ENCODE measurements around the gene LAMA1.
"Not testable (repeated sequence)": the region's sequence is repeated elsewhere in the genome, so short reads cannot be mapped to it uniquely, and the experiment has no call there.

The LAMA1 gene

DNA sequence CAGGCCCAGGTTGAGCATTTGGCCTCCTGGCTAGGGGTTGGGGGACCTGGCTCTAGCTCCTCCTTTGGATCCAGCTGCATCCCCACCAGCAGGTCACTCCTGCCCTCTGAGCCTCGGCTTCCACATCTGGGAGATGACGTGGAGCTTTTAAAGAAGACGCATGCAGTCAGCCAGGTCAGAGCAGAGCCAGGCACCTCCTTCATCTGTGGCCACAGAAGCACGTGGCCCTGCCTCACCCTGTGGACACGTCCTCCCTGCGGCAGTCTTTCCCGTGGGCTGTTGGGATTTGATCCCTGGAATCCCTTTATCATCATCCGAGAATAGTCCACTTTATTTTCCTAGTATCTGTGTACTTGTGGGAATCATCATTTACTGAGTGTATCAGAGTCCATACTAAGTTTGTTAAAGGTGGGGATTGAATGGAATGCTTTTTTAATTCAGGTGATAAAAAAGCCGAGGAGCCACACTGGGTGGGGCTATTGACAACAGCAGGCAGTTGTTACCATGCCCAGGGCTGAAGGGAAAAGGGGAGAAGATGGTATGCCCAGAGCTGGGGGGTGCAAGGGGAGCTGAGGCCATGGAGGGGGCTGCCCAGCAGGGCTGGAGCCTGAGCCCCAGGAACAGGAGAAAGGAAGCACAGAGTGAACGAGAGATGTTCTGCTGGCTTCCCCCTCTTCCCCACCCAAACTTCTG is 170.1 kb downstream of the LAMA1 start:
- no peak for DNase-seq (ENCODE audit: low read depth)

DNA sequence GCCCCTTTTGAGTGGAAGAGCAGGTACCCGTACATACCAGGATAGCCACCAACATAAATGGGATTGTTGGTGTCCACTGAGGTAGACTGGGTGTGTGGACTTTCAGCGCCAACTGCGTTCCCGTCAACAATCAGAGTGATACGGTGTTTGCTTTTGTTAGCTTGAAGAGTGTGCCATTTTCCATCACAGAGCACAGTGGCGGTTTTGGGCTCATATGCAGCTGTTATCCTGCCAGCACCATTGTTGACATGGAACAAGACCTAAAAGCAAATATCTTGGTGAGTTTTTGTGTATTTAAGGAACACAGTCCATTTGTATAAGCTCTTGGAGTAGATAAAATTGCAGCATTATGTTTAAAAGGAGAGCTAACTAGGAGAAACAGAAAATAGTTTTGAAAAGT is 174.5 kb downstream of the LAMA1 start:
- no peak for DNase-seq (ENCODE audit: low read depth)

- DNase-seq (ENCODE audit: low read depth) = no peak
Measured at GRCh38 chr18:6942742-6943141, 174.9 kb downstream of the LAMA1 start.

GRCh38 chr18:6941996-6942395 is 175.6 kb downstream of the LAMA1 start:
- no peak for DNase-seq (ENCODE audit: low read depth)

GRCh38 chr18:6940451-6940850 is 177.1 kb downstream of the LAMA1 start:
- no peak for DNase-seq (ENCODE audit: low read depth)

DNA sequence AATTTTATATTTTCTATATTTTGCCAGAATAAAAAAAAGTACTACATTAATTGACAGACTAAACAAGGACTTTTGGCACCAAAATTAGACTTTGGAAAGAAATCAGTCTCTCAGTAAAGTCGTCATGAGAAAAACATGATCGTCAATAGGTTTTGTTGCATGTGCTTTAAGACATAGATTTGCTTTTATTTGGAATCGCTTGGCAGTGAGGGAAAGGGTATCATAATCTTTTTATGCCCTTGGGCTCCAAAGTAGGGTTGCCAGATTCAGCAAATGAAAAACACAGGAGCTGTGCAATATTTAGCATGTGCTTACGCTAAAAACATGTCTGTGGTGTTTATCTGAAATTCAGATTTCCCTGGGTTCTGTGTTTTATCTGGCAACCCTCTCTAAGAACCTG is 177.6 kb downstream of the LAMA1 start:
- no peak for DNase-seq (ENCODE audit: low read depth)

DNA sequence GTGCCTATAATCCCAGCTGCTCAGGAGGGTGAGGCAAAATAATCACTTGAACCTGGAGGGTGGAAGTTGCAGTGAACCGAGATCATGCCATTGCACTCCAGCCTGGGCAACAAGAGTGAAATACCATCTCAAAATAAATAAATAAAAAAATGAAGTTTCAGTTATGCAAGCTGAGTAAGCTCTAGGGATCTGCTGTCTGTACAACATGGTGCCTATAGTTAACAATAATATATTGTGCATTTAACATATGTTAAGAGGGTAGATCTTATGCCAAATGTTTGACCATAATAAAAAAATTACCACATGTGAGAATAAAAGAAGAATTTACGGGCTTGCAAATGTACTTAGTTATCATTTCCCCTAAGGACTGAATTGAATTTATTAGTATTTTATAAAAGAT is 179.2 kb downstream of the LAMA1 start:
- DNase-seq (ENCODE audit: low read depth) = not testable (repeated sequence)

- no peak for DNase-seq (ENCODE audit: low read depth)
Measured at GRCh38 chr18:6938003-6938402, 179.6 kb downstream of the LAMA1 start.

DNA sequence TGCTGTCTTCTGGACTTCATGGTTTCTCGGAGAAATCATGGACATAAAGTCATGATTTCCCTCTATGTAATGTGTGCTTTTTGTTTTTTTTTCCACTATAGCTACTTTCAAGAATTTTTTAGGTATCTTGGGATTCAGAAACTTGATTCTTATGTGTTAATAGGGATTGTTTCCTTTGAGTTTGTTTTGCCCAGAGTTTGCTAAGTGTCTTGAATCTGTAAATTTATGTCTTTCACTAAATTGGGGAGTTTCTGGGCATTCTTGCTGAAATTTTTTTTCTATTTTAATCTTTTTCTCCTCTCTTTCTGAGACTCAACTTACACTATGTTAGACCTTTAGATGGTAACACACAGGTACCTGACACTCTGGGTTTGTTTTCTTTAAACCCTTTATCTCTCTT is 182.7 kb downstream of the LAMA1 start:
- DNase-seq (ENCODE audit: low read depth) = no peak

- DNase-seq (ENCODE audit: low read depth) = no peak
Measured at GRCh38 chr18:6929370-6930102, 188.1 kb downstream of the LAMA1 start.

DNA sequence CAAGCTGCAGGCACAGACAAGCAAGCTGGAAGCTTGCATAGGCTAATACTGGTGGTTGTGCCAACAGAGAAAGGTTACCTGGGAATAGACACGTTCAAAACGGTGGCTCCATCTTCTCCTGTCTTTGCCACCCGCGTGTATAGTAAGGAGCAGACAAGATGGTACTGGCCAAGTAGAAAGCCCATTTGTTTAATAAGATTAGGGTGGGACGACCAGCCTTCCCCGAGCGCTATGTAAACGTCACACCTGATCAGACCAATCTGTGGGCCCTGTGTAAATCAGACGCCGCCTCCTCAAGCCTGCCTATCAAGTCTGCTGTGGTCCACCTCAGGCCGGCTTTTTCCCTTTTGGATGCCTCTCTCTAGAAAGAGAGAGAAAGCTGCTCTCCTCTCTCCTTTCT is 189.2 kb downstream of the LAMA1 start:
- DNase-seq (ENCODE audit: low read depth) = no peak

DNA sequence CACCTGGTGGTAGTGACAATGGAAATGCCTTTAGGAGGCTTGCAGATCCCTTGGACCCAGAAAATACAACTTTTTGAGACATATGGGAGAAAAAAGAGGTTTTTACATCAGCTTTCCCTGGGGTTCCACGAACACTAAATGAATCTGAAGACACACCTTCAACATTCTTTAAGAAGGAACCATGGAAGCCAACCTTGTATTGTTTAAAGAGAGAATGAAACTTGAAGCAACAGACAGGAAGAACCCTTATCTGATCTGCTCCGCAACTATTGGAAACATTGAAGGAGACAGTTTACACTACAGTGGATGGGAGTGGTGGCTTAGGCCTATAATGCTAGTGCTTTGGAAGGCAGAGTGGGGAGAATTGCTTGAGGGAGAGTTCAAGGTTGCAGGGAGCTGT is 190.4 kb downstream of the LAMA1 start:
- no peak for DNase-seq (ENCODE audit: low read depth)

DNA sequence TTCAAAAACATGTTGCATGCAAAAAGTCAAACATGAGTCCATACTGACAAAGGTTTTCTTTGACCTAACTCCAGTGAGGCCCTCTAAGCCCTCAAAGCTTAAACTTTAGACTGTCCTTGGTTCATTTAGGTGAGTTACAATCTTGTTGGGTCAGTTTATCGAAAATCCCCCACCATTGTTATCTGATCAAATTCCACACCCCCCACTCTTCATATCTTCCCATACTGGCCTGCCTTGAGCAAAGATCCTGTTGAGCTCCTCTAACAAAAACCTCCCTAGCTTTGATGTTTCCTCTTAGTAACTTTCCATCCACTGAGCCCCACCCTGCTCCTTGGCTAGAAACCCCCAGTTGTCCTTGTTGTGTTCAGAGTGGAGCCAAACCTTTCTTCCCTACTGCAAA is 194.4 kb downstream of the LAMA1 start:
- no peak for DNase-seq (ENCODE audit: low read depth)

DNA sequence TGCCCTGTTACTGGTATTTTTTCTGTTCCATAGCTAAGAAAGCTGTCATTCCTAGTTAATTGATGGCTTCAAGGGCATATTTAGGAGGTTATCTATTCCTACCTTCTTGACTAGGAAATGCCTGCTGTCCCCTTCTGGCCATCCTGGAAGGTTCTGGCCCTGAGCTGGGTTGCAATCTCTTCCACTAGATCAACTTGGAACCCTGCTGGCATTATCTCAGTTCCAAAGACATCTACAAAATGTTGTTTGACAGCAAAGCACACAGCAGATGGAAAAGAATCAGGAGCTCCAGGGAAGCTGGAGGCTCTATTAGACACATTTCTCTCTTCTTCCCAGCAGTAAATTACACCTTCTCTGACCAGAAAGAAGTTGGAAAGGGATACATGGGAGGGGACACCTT is 196.0 kb downstream of the LAMA1 start:
- DNase-seq (ENCODE audit: low read depth) = no peak

GRCh38 chr18:6920099-6920955 is 197.3 kb downstream of the LAMA1 start:
- DNase-seq (ENCODE audit: low read depth) = no peak

DNA sequence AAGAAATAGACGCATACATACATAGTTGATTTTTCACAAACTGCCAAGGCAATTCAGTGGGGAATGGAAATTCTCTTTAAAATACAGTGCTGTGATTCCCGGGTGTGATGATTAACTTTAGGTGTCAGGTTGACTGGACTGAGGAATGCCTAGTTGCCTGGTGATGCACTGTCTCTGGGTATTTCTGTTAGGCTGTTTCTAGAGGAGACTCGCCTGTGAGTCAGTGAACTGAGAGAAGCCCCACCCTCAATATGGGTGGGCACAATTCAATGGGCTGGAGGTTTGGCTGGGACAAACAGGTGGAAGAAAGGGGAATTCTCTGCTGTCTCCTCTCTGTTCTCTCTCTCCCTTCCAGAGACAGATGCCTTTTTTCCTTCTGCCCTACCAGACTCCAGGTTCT is 200.5 kb downstream of the LAMA1 start:
- no peak for DNase-seq (ENCODE audit: low read depth)

GRCh38 chr18:6901286-6901926 is 216.2 kb downstream of the LAMA1 start:
- no peak for DNase-seq (ENCODE audit: low read depth)

DNA sequence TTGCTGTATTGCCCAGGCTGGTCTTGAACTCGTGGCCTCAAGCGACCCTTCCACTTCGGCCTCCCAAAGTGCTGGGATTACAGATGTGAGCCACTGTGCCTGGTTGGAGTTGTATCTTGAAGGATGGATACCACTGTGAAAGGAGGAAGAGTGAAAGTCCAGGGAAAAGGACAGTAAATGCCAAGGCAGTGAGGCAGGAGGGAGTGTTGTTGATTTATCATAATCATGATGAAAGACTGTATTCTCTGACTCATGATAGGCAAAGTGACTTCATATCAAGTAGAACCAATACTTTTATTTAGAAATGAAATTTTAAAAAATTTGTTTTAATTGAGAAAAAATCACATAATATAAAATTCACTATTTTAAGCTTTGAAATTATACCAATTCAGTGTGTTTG is 225.8 kb downstream of the LAMA1 start:
- no peak for DNase-seq (ENCODE audit: low read depth)
